A549 (cell line): ENCODE results near the gene TEX51.

Source experiments
- EP300 ChIP-seq, 2 experiments: fragments of >200 bp; sonication (Bioruptor Twin); formaldehyde crosslinking; IDR thresholded peaks; 2 replicates in 1 of 2; 3 replicates in 1 of 2; pipeline ENCODE4 v1.6.1; 2016 to 2017
- NR3C1 ChIP-seq: fragments of >200 bp; sonication (Bioruptor Twin); formaldehyde crosslinking; IDR thresholded peaks from 3 replicates; pipeline ENCODE4 v1.6.1; 2017
- POLR2A ChIP-seq: IDR thresholded peaks from 2 replicates; pipeline ENCODE4 v1.6.1; 2012; ENCODE audit warnings: mild to moderate bottlenecking, low read length
- POLR2AphosphoS2 ChIP-seq: conservative IDR thresholded peaks from 2 replicates; pipeline ENCODE4 v1.6.1; 2012; ENCODE audit warnings: low read length, improper control_type of control experiment, inconsistent platforms
- TFCP2L1 ChIP-seq: fragments of 250-450 bp; sonication (Bioruptor Pico); IDR thresholded peaks from 2 replicates; pipeline ENCODE4 v1.5.0; 2021; ENCODE audit warnings: mild to moderate bottlenecking
- ZFP36 ChIP-seq: fragments of 450-650 bp; IDR thresholded peaks from 2 replicates; pipeline ENCODE4 v1.6.1; 2014; ENCODE audit warnings: borderline replicate concordance; ENCODE audit not compliant: partially characterized antibody
- ZNF302 ChIP-seq: fragments of 250-450 bp; sonication (Bioruptor Pico); IDR thresholded peaks from 2 replicates; pipeline ENCODE4 v1.9.0; 2021; ENCODE audit warnings: inconsistent platforms, mild to moderate bottlenecking, moderate library complexity
- TF ChIP-seq, protein P1 (sequence below): fragments of >200 bp; sonication (Bioruptor Twin); formaldehyde crosslinking; IDR thresholded peaks from 3 replicates; pipeline ENCODE4 v1.5.1; 2016

- TF ChIP-seq, protein P1, sequence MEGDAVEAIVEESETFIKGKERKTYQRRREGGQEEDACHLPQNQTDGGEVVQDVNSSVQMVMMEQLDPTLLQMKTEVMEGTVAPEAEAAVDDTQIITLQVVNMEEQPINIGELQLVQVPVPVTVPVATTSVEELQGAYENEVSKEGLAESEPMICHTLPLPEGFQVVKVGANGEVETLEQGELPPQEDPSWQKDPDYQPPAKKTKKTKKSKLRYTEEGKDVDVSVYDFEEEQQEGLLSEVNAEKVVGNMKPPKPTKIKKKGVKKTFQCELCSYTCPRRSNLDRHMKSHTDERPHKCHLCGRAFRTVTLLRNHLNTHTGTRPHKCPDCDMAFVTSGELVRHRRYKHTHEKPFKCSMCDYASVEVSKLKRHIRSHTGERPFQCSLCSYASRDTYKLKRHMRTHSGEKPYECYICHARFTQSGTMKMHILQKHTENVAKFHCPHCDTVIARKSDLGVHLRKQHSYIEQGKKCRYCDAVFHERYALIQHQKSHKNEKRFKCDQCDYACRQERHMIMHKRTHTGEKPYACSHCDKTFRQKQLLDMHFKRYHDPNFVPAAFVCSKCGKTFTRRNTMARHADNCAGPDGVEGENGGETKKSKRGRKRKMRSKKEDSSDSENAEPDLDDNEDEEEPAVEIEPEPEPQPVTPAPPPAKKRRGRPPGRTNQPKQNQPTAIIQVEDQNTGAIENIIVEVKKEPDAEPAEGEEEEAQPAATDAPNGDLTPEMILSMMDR: no peak
- TF ChIP-seq TFCP2L1 (CRISPR knock-in tag) (no peak), ZFP36 (no peak), POLR2A (no peak), POLR2AphosphoS2 (no peak), ZNF302 (CRISPR knock-in tag) (no peak), NR3C1 (no peak), EP300 (IDR thresholded peaks at IDR 0.05) (no peak)
Observed at GRCh38 chr2:126877861-126878565, 20.7 kb upstream of the TEX51 start.
